SHP77 treated with DMSO at 0.1 percent for 48 hours (cell line): ENCODE measurements around the gene MTIF2.
"Not testable (repeated sequence)": the region's sequence is repeated elsewhere in the genome, so short reads cannot be mapped to it uniquely, and the experiment has no call there.

Source experiments
- DNase-seq: peaks from one replicate; lab custom pipeline; 2025; lab: John Stamatoyannopoulos, UW

The MTIF2 gene

GRCh38 chr2:55242617-55243016, 26.4 kb downstream of the MTIF2 start:
- DNase-seq = no peak

- not testable (repeated sequence) for DNase-seq
Observed at GRCh38 chr2:55241582-55241981, 27.4 kb downstream of the MTIF2 start.

- DNase-seq = peak; percentile 51
Observed at GRCh38 chr2:55239656-55240222, 29.3 kb downstream of the MTIF2 start.

DNA sequence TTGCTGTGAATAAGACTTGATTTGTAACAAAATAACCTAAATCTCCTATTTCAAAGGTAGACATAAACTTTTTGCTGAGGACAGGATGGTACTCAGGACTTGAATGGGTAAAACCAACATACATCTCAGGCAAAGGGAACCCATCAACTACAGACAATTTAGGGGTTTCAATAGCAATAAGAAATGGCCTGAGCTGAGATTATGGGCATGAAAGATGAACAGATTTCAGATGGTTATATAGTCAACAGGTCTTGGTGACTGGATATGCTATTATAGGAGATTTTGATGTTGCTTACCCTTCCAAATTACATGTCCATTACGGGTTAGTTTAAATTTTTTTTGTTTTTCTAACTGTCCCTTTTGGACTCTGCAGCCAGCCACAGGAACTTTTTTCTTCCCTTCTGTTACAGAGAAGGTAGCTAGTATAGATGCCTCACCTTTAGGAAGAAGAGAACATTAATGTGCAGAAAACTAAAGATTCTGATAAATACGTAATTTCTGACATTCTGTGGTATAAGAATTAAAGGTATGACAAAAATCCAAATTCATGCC, 32.0 kb downstream of the MTIF2 start:
- DNase-seq = no peak

DNA sequence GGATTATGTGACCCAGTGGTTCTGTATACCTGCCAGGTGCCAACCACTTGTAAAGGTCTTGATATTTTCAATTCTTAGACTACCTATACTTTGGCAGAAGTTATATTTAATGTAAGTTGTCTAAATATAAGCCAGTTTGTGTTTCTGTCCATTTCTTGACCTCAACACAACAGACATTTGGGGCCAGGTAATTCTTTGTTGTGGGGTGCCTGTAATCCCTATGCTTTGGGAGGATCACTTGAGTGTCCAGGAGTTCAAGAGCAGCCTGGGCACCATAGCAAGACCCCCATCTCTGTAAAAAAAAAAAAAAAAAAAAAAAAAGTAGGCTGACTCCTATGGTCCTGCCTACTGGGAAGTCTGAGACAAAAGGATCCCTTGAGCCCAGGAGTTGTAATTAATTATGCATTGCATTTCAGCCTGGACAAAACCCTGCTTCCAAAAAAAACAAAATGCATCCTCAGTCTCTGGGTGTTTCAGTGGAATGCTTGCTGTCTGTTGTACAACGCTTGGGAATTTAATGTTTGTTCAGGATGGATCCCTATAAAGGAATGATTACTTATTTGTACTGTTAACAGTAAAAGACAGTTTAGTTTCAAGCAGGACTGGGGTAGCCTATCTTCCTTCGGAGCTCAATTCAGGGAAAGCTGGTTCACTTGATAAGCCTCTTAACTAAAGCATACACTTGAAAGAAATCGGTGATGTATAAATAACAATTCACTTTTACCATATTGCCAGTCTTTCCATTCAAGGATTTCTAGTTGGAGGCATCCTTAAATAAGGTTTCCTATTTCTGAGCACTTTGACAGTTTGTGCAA, 33.1 kb downstream of the MTIF2 start:
- DNase-seq = no peak

DNA sequence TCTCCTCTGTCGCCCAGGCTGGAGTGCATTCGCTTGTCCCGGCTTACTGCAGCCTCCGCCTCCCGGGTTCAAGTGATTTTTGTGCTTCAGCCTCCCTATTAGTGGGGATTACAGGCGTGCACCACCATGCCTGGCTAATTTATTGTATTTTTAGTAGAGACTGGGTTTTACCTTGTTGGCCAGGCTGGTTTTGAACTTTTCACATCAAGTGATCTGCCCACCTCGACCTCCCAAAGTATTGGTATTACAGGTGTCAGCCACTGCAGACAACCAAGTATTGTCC, 35.4 kb downstream of the MTIF2 start:
- no peak for DNase-seq

- DNase-seq = no peak
Observed at GRCh38 chr2:55232863-55233657, 36.0 kb downstream of the MTIF2 start.

GRCh38 chr2:55232084-55232862, 36.8 kb downstream of the MTIF2 start, which contains the start of the genes CLHC1 and RPS27A:
CLHC1 (minus strand) TSS chr2:55232293; CDS start chr2:55222411, 9,882 bp downstream.
RPS27A (plus strand) TSS chr2:55232688; CDS start chr2:55232825, 137 bp downstream.
- DNase-seq = peak; percentile 99

DNA sequence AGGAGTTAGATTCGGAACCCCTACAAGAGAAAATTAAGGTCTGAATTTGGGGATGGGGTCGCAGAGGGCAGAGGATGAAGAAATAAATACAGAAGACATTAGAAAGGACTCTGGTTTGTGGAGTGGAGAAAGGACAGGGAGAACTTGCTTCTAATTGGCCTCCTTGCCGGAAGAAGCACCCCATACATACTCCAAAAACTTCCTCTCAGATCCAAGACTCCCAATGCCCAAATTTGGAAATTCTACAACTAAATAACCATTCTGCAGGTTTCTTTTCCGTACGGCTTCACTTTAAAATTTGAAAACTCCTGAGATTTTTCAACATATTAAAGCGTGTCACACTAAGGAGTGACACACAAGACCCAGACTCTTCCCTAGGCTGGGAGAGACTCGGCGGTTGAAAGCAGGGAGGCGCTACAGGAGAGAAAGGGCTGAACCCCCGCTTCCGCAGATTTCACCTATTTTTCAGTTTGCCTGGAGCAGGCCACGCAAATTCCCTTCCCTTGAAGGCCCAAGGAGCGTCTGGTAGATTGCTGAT, 37.4 kb downstream of the MTIF2 start:
- no peak for DNase-seq

DNA sequence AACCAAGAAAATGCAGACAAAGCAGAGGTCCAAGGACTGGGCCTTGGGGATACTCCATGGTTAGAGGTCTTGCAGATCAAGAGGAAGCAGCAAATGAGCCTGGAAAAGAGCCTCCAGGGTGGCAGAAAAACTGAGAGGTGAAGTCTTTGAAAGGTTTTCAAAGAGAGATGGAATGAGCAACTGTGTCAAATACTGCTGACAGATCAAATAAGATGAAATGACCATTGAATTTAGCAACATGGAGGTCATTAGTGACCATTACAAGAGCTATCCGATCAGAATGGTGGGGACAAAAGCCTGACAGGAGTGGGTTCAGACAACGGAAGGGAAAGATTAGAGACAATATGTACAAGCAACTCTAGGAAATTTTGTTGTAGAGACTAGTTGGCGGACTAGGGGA, 38.5 kb downstream of the MTIF2 start:
- DNase-seq = no peak

DNA sequence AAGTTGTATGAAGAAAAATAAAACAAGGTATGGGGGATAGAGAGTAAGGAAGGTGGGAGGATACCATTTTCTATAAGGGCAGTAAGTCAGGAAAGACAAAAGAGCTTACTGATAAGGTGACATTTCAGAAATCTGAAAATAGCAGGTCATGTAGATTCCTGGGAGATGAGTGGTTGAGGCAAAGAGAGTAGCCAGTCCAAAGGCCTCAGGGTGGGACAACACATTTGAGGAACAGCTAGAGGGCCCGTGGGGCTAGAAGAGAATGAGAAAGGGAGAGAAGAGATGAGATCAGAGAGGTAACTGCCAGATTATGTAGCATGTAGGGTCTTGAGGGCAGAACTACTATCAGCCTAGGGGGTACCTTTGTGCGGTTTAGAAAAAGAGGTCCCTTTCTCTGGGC, 39.8 kb downstream of the MTIF2 start:
- DNase-seq = no peak

DNA sequence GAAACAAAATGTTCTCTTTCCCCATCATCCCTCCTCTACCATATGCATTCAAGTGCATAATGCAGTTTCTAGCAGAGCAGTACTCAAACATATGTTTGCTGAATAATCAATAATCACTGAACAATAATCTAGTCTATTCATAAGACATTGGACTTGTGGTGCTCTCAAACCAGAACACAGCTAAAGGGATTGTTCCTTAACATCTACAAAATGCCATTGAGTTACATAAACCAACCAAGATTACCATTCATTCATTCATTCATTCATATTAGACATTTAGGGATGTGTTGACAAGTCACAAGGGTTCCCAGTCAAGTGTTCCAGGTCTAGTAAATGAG, 40.8 kb downstream of the MTIF2 start:
- no peak for DNase-seq

GRCh38 chr2:55227437-55228225, 41.4 kb downstream of the MTIF2 start:
- not testable (repeated sequence) for DNase-seq

GRCh38 chr2:55225481-55226020, 43.5 kb downstream of the MTIF2 start:
- DNase-seq = no peak

- no peak for DNase-seq
Observed at GRCh38 chr2:55224761-55225261, 44.2 kb downstream of the MTIF2 start.

DNA sequence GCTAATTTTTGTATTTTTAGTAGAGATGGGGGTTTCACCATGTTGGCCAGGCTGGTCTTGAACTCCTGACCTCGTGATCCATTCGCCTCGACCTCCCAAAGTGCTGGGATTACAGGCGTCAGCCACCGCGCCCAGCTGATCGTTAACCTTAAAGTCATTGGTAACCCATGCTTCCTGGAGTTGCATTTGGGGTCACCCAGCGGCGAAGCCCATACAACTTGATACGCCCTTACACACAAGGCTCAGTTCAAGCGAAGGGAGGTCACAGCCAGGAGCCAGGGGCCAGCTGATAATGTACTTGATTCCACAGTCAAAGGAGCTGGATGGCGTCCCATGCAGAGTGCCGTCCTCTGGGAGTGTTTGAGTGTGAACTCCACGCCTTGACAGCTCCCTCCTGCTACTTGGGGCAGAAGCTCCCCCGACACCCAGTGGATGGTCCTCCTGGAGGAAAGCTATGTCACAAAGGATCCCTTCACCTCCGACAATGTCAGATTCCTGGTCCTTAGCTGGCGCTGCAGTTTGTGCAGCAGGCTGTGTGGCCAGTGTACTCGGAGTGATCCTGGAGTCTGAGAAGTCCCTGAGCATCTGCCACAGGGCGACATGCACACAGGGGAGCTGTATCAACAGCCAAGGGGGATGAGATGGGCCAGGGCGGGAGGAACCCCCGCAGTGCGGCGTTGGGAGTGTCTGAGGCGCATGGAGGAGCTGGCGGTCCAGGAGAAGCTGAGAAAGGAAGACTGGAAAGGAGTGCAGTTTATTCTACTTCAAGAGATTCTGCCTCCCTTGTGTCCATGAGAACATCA, 44.9 kb downstream of the MTIF2 start:
- no peak for DNase-seq

DNA sequence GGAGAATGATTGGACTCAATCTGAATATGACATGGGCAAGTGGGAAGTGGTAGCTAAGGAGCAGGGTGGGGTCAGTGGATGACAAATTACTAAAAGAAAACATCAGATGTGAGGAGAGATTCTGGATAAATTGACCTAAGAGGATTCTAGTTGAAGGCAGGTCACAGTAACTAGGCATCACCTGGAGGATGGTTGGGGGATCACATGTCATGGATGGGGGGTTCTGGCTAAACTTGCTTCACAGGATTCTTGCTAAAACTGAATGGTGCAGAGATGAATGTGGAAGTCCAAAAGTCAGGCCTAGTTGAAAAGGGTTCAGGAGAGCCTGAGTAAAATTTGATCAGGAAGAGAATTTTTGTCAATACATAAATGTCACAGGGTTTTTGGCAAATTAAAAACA, 55.2 kb downstream of the MTIF2 start:
- DNase-seq = no peak

GRCh38 chr2:55204950-55205349, 64.1 kb downstream of the MTIF2 start:
- no peak for DNase-seq

DNA sequence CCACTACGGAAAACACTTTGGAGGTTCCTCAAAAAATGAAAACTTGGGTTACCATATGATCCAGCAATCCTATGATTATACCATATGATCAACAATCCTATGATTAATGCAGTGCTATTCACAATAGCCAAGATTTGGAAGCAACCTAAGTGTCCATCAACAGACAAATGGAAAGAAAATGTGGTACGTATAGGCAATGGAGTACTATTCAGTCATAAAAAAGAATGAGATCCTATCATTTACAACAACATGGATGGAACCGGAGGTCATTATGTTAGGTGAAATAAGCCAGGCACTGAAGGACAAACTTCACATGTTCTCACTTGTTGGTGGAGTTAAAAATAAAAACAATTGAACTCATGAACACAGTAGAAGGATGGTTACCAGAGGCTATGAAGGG, 64.5 kb downstream of the MTIF2 start:
- no peak for DNase-seq

DNA sequence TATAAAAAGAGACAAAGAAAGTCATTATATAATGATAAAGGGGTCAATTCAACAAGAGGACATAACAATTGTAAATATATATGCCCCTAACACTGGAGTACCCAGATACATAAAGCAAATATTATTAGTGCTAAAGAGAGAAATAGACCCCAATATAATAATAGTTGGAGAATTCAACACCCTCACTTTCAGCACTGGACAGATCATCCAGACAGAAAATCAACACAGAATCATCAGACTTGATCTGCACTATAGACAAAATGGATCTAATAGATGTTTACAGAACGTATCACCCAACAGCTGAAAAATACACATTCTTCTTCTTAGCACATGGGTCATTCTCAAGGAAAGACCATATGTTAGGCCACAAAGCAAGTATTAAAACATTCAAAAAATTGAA, 68.6 kb downstream of the MTIF2 start:
- no peak for DNase-seq
